ENCODE results near the gene WNT2.

DNA sequence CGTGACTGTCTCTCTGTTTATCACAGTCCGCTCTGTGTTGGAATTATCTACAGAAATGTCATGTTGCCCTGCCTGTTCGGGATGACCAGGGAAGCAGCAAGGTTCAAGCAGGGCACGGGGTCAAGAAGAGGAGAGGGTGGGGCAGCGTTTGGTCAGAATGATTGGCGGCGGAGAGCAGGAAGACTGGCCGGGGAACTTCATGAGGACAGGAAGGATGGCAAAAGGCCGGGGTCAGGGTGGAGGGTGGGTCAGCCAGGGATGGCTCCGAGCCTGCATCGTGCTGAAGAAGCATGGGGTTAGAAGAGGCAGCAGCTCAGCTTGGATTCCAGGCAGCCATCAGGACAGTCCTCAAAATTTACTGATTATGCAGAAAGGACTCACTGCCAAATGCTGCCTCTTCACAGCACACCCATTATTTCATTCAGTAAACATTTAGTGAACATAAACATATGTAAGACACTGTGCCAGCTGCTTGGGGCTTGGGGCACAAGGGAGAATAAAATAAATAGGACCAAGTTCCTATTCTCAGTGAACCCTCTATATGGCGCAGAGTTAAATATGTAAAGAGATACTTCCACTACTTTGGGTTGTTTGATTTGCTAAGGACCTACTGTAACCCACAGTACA is 42.8 kb downstream of the WNT2 start:
- TF ChIP-seq, protein P1, sequence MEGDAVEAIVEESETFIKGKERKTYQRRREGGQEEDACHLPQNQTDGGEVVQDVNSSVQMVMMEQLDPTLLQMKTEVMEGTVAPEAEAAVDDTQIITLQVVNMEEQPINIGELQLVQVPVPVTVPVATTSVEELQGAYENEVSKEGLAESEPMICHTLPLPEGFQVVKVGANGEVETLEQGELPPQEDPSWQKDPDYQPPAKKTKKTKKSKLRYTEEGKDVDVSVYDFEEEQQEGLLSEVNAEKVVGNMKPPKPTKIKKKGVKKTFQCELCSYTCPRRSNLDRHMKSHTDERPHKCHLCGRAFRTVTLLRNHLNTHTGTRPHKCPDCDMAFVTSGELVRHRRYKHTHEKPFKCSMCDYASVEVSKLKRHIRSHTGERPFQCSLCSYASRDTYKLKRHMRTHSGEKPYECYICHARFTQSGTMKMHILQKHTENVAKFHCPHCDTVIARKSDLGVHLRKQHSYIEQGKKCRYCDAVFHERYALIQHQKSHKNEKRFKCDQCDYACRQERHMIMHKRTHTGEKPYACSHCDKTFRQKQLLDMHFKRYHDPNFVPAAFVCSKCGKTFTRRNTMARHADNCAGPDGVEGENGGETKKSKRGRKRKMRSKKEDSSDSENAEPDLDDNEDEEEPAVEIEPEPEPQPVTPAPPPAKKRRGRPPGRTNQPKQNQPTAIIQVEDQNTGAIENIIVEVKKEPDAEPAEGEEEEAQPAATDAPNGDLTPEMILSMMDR (conservative IDR thresholded peaks at IDR 0.05 in 1 of 2, IDR thresholded peaks at IDR 0.05 in 1 of 2; ENCODE audit: extremely low read depth in 1 of 2, insufficient read depth in 1 of 2, low read depth in 1 of 2, low read length in 2 of 2): no peak
- no peak for TF ChIP-seq EZH2 (IDR thresholded peaks at IDR 0.05; ENCODE audit: borderline replicate concordance, low read length)
